Ovary (tissue), 9 donors: ENCODE results near the gene OXTR. TPM values are rescaled to one million over a fixed set of nuclear protein-coding genes. Genes with fewer than 3 reads are reported as not detected.

Source experiments
- DNase-seq, 5 donors: peaks; one replicate each; pipeline ENCODE4 v3.0.0-alpha.2; 2019 to 2020
- H3K27ac ChIP-seq, 2 donors: fragments of 200-600 bp; one replicate each; pipeline versions ENCODE4 v1.5.1 to v1.8.0; 2019 to 2022
- H3K27me3 ChIP-seq: fragments of 200-600 bp; one replicate; pipeline ENCODE4 v1.8.0; 2022
- H3K36me3 ChIP-seq: fragments of 200-600 bp; sonication (generic); one replicate; pipeline ENCODE4 v1.5.1; 2019
- H3K4me1 ChIP-seq: one replicate; pipeline ENCODE4 v1.8.1; 2013; ENCODE audit warnings: mild to moderate bottlenecking, moderate library complexity; ENCODE audit not compliant: insufficient read depth
- H3K4me3 ChIP-seq: fragments of 200-600 bp; sonication (generic); one replicate; pipeline ENCODE4 v1.5.1; 2017
- H3K9me3 ChIP-seq, 2 donors: fragments of 200-600 bp in 1 of 2; sonication (generic) in 1 of 2; one replicate each; pipeline versions ENCODE4 v1.5.1 to v1.8.1; 2013 to 2019; ENCODE audit warnings: mild to moderate bottlenecking in 1 of 2, moderate library complexity in 1 of 2
- EP300 ChIP-seq: sonication (generic); formaldehyde crosslinking; IDR thresholded peaks from one replicate; pipeline ENCODE4 v1.6.1; 2017; ENCODE audit warnings: antibody characterized with exemption
- POLR2A ChIP-seq: fragments of 450-650 bp; IDR thresholded peaks from one replicate; pipeline ENCODE4 v1.6.1; 2017; ENCODE audit warnings: antibody characterized with exemption, mild to moderate bottlenecking, moderate library complexity
- WGBS, 3 donors: extraction: QIAGEN DNeasy Blood & Tissue Kit in 1 of 3; methylation state at CpG; one replicate each; pipeline versions ENCODE4 v1.1.5 to v1.1.7; 2013 to 2017; 5-methylcytosine and 5-hydroxymethylcytosine counted together
- intact Hi-C, 4 donors: fragments of 100-400 bp; cut with DNase I; formaldehyde crosslinking; loops; one replicate each; pipeline versions ENCODE4 v1.11.0 to v1.15.1; 2022 to 2023
- polyA plus RNA-seq, 2 donors: library from polyadenylated mRNA; stranded (reverse); fragments of 200-250 nt in 1 of 2; fragments of 350-450 nt in 1 of 2; fragmentation: Illumina TruSeq in 1 of 2; extraction: RNeasy Lipid Tissue Mini Kit (QIAGEN cat#74804) in 1 of 2; gene quantifications; one replicate each; pipeline ENCODE4 v1.2.3, GENCODE V29; 2013 to 2014
- total RNA-seq, 7 donors: library from RNA; depleted of rRNA in 2 of 7; stranded (reverse); fragments of >200 nt in 2 of 7; fragmentation: NEBNext Ultra II Directional in 3 of 7; extraction: Animal tissue kit (Norgen Biotek cat#: 25700) in 3 of 7; gene quantifications; one replicate each; pipeline versions ENCODE4 v1.1.0 to v1.2.4, GENCODE V29; 2016 to 2023
- TF ChIP-seq, protein P1 (sequence below), 3 donors: fragments of 450-650 bp in 2 of 3; fragments of 200-600 bp in 1 of 3; IDR thresholded peaks; one replicate each; pipeline versions ENCODE4 v1.5.1 to v1.8.0; 2016 to 2022; ENCODE audit warnings: antibody characterized with exemption in 3 of 3, mild to moderate bottlenecking in 1 of 3
- donor health status: DM: no; HTN: no; CAD: no; lungs with moderate emphysema.
- donor health status: DM: no; HTN: no; CAD: no.
- donor health status: Bipolar disorder and iron deficiency.
- donor health status: DM: yes; HTN: yes; CAD: no.
- donor health status: DM: no; HTN: no; CAD: no.
- donor health status: DM: yes; HTN: yes; CAD: no.

OXTR gene
- total and polyA plus RNA-seq, 9 donors: 0.27 to 14.9 (median 2.8) TPM

DNA sequence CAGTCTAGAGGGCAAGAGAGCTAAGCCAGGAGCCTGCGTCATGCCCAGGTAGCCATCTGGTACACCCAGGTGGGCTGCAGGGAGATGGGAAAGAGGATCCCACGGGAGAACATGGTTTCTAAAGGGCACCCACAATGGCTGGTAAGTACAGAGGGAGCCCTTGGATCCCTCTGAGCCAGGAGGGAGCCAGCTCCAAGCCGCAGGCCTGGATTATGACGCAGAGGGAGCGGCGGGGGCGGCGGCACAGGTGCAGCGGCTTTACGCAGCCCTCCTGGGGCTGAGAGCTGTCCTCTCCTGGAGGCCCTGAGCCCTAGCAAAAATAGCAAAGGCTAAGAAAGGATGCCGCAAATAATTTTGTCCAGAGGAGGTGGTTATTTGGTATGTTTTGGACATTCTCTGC, 33.0 kb downstream of the OXTR start:
- Histone ChIP-seq H3K27me3 (no peaks in the 10 kb centered on the region), H3K36me3 (no peaks in the 10 kb centered on the region), H3K4me1 (peaks cover 2% of the 10 kb centered on the region), H3K9me3 (no peaks in the 10 kb centered on the region), H3K27ac (no peak overlapping the region), H3K4me3 (no peak overlapping the region)
- intact Hi-C loops: no loop called here
- DNase-seq: no peak
- 91 to 96% (median 92%) methylated on average over 11 of the region's 11 CpGs for WGBS, 3 donors
- no peak for TF ChIP-seq EP300

DNA sequence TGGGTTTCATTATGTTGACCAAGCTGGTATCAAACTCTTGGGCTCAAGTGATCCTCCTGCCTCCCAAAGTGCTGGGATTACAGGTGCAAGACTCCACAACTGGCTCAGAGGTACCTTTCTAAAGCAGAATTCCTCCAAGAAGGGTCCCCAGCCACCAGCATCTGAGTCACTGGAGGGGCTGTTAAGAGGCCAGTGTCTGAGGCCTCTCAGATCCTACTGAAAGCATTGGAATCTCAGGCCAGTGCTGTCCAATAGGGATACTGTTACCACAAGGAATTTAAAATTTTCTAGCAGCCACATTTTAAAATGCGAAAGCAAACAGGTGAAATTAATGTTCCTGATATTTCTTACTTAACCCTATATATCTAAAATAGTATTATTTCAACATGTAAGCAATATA, 34.5 kb downstream of the OXTR start:
- H3K4me1 ChIP-seq: no peaks in the 10 kb centered on the region
- intact Hi-C loops: no loop called here
- 94 to 98% (median 97%) methylated on average over 1 of the region's 1 CpG for WGBS, 3 donors

DNA sequence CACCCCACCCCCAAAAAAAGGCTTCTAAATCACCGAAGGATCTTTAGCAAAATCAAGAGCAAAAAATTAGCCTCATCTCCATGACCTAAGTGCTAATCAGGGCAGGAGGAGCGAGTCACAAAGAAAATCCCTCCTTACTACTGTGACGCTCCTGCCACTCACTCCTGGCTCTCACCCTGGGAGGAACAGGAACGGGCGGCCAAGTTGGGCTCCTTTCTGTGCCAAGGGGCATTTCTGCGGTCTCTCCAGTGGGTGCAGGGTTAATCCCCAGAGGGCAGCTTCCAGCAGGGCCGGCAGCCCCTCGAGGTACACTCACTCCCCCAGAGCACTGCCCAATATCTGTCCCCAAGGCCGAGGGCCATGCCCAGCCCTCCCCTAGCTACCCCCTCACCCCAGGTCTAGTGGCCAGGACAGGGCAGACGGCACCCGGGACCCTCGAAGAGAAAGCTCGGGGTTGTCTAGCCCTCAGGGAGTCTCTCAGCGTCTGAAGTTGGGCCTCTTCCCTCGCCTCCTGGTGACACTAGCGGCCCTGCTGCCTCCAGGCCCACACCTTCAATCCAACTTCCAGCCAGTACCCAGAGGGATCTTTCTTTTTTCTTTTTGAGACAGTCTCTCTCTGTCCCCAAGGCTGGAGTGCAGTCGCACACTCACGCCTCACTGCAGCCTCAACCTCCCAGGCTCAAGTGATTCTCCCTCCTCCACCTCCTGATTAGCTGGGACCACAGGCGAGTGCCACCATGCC, 35.1 kb downstream of the OXTR start:
- Histone ChIP-seq H3K36me3 (no peaks in the 10 kb centered on the region), H3K4me1 (no peaks in the 10 kb centered on the region), H3K9me3 (no peaks in the 10 kb centered on the region), H3K27me3 (no peaks in the 10 kb centered on the region), H3K27ac (no peak overlapping the region), H3K4me3 (no peak overlapping the region)
- 78 to 88% (median 87%) methylated on average over 19 of the region's 19 CpGs for WGBS, 3 donors
- no peak for DNase-seq
- intact Hi-C loops: no loop called here
- no peak for TF ChIP-seq EP300
- TF ChIP-seq POLR2A: no peak
- TF ChIP-seq, protein P1, sequence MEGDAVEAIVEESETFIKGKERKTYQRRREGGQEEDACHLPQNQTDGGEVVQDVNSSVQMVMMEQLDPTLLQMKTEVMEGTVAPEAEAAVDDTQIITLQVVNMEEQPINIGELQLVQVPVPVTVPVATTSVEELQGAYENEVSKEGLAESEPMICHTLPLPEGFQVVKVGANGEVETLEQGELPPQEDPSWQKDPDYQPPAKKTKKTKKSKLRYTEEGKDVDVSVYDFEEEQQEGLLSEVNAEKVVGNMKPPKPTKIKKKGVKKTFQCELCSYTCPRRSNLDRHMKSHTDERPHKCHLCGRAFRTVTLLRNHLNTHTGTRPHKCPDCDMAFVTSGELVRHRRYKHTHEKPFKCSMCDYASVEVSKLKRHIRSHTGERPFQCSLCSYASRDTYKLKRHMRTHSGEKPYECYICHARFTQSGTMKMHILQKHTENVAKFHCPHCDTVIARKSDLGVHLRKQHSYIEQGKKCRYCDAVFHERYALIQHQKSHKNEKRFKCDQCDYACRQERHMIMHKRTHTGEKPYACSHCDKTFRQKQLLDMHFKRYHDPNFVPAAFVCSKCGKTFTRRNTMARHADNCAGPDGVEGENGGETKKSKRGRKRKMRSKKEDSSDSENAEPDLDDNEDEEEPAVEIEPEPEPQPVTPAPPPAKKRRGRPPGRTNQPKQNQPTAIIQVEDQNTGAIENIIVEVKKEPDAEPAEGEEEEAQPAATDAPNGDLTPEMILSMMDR (IDR thresholded peaks at IDR 0.05): no peak

More for the DNA sequence above, 34.5 kb downstream of the OXTR start:
- H3K27ac ChIP-seq: no peak overlapping the region
- no peak for DNase-seq
- H3K27me3 ChIP-seq: no peaks in the 10 kb centered on the region
- no peaks in the 10 kb centered on the region for H3K36me3 ChIP-seq
- no peak overlapping the region for H3K4me3 ChIP-seq
- TF ChIP-seq POLR2A: no peak
- TF ChIP-seq, protein P1 (IDR thresholded peaks at IDR 0.05): no peak
- no peak for TF ChIP-seq EP300
- H3K9me3 ChIP-seq: no peaks in the 10 kb centered on the region

DNA sequence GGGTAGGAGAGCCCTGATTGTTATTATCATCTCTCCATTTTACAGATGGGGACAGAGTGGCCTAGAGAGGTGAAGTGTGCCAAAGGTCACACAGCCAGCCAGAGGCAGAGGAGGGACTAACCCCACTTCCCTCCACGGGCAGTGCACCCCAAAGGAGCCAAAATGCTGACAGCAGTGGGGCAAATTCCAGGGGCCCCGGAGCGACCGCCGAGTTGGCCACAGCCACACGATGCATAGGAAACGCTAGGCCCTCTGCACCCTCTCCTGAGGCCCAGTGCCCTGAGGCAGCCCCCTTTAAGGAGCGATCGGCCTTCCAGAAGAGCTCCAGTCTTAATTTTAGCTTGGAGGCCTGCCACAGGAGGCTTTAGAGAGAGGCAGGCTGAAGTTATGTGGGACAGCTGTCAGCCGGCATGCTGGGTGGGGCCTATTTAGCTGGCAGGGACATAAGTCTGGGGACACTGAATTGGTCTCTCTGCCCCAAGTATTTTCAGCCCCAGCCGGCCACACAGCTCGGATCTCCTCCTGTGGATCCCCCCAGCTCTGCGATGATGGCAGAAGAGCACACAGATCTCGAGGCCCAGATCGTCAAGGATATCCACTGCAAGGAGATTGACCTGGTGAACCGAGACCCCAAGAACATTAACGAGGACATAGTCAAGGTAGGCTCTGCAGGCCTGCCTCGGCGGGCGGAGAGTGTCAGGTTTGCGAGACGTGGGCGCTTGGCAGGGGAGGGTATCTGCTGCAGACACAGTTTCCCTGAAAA, 35.9 kb downstream of the OXTR start, which contains the start of gene CAV3:
CAV3 (plus strand) TSS at position 471 of the 763 bp plus-strand sequence; CDS start at position 546, 75 bp downstream.
- Histone ChIP-seq H3K4me3 (no peak within 1 kb of the TSS), H3K27me3 (no peaks in the 10 kb centered on the region), H3K9me3 (no peaks in the 10 kb centered on the region), H3K36me3 (no peaks in the 10 kb centered on the region), H3K27ac (no peak within 1 kb of the TSS), H3K4me1 (no peaks in the 10 kb centered on the region)
- intact Hi-C loops: no loop called here
- TF ChIP-seq EP300 (no peak), POLR2A (no peak)
- TF ChIP-seq, protein P1 (IDR thresholded peaks at IDR 0.05): no peak
- no peak for DNase-seq
- WGBS, 3 donors: 74 to 76% (median 74%) methylated on average over 23 of the region's 23 CpGs

DNA sequence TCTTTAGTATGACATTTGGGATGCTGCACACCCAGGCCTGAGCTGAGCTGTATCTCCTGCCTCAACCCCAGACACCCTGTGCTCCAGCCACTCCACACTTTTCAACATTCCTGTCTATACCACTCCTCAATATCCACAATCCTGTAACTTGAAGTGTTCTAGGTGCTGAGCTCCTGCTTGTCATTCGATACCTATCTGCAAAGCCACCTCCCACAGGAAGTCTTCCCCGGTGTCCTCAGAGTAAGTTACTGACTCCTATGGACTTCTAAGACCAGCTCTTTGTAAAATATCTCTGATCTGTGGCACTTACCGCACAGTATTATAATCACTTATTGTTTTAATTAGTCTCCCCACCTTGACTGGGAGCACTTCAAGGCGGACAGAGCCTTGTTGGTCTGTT, 37.0 kb downstream of the OXTR start:
- no peaks in the 10 kb centered on the region for H3K36me3 ChIP-seq
- H3K4me3 ChIP-seq: no peak overlapping the region
- no peaks in the 10 kb centered on the region for H3K9me3 ChIP-seq
- no peaks in the 10 kb centered on the region for H3K4me1 ChIP-seq
- H3K27ac ChIP-seq: no peak overlapping the region
- DNase-seq: no peak
- H3K27me3 ChIP-seq: no peaks in the 10 kb centered on the region
- TF ChIP-seq, protein P1 (IDR thresholded peaks at IDR 0.05): no peak
- TF ChIP-seq POLR2A: no peak
- TF ChIP-seq EP300: no peak
- intact Hi-C loops: no loop called here
- 79 to 93% (median 81%) methylated on average over 4 of the region's 4 CpGs for WGBS, 3 donors
